Measurements from ENCODE around the gene NFIB.

NFIB gene

DNA sequence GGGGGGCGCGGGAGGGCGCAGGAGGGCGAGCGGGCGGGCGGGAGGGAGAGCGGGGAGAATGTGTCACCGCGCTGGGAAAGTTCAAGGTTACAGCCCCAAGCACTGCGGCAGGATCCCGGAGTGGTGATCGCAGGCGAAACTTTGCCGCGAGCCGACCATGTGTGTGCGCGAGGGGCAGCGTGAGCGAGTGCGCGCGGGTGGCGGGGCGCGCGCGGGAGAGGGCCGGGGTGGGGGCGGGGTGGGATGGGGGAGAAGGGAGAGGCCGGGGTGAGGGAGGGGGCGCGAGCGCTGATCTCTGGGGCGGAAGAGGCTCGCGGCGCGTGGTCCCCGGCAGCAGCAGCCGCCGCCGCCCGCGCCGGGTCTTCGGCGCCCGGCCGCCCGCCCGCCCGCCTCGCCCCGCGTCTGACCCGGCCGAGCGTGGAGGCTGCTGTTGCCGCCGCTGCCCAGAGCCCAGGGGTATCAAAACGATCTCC is at the start of gene NFIB:
Gene NFIB (minus strand): TSS at position 191 of the 473 bp plus-strand sequence. CDS start 630 bp downstream, outside the sequence.
- Mint-ChIP-seq H3K27ac (peak within 1 kb of the TSS; percentile 69), H3K4me1 (ENCODE audit: low read depth) (peaks cover 15% of the 10 kb centered on the region), H3K36me3 (ENCODE audit: low read depth) (peaks cover 4% of the 10 kb centered on the region), H3K27me3 (ENCODE audit: low read depth) (peaks cover 74% of the 10 kb centered on the region), H3K9me3 (no peaks in the 10 kb centered on the region), H3K4me3 (peak within 1 kb of the TSS; percentile 81)

DNA sequence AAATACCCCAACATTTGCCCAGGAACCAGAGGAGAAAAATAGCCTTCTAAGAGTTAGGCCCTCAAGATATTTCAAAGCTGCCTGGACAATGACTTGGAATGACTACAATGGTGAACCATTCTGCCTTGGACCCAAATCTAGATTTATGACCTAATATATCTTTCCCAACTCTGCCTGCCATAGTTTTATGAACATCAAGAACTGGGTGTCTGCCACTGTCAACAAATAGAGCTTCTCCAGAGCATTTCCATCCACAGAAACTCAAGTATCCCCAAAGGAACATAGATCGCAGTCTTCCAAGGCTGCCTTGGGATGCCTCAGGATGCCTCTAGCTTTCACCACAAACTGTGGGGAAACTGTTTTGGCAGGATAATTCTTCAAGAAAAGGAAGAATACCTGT is 48.2 kb upstream of the NFIB start:
- Mint-ChIP-seq H3K27ac (no peak overlapping the region), H3K36me3 (ENCODE audit: low read depth) (no peaks in the 10 kb centered on the region), H3K9me3 (peaks cover 2% of the 10 kb centered on the region), H3K4me1 (ENCODE audit: low read depth) (no peaks in the 10 kb centered on the region), H3K27me3 (ENCODE audit: low read depth) (peaks cover 5% of the 10 kb centered on the region), H3K4me3 (no peak overlapping the region)

DNA sequence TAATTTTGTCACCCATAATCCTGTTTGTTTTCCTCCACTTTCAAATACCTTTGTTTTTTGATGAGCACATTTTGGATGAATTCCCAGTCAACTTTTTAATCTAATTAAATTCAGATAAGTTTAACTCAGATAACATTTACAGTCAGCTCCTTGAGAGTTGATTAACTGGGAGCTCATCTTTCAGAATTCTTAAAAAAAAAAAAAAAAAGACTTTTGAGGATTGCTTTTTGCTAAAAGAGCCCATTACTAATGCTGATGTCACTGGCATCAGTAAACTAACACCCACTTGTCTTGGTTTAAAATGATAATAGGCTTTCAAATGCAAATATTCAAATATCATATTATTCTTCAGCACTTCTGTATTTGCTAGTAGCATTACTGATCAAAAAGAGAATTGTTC is 47.1 kb upstream of the NFIB start:
- no peaks in the 10 kb centered on the region for H3K4me1 Mint-ChIP-seq (ENCODE audit: low read depth)
- H3K27me3 Mint-ChIP-seq (ENCODE audit: low read depth): peaks cover 5% of the 10 kb centered on the region
- H3K27ac Mint-ChIP-seq: no peak overlapping the region
- peaks cover 2% of the 10 kb centered on the region for H3K9me3 Mint-ChIP-seq
- H3K36me3 Mint-ChIP-seq (ENCODE audit: low read depth): no peaks in the 10 kb centered on the region
- no peak overlapping the region for H3K4me3 Mint-ChIP-seq

DNA sequence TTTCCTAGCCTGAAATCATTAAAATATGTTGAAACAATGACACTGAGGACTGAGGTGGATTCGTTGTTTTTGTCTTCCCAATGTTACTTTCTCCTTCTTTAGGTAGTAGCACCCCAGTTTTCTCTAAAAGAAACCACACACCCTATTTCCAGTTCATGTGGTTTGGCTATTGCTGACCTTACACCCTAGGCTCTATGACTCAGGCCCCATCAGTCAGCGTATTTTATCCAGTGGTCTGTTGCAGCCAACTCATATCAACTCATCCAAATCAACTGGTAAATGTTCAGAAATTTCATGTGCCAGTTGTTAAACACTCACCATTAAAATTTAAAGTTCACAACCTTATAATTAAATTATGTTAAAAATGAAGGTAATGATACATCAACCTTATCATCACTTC is 44.6 kb upstream of the NFIB start:
- H3K27ac Mint-ChIP-seq: no peak overlapping the region
- peaks cover under 1% of the 10 kb centered on the region for H3K4me1 Mint-ChIP-seq (ENCODE audit: low read depth)
- H3K27me3 Mint-ChIP-seq (ENCODE audit: low read depth): peaks cover 2% of the 10 kb centered on the region
- H3K9me3 Mint-ChIP-seq: no peaks in the 10 kb centered on the region
- no peak overlapping the region for H3K4me3 Mint-ChIP-seq
- no peaks in the 10 kb centered on the region for H3K36me3 Mint-ChIP-seq (ENCODE audit: low read depth)

DNA sequence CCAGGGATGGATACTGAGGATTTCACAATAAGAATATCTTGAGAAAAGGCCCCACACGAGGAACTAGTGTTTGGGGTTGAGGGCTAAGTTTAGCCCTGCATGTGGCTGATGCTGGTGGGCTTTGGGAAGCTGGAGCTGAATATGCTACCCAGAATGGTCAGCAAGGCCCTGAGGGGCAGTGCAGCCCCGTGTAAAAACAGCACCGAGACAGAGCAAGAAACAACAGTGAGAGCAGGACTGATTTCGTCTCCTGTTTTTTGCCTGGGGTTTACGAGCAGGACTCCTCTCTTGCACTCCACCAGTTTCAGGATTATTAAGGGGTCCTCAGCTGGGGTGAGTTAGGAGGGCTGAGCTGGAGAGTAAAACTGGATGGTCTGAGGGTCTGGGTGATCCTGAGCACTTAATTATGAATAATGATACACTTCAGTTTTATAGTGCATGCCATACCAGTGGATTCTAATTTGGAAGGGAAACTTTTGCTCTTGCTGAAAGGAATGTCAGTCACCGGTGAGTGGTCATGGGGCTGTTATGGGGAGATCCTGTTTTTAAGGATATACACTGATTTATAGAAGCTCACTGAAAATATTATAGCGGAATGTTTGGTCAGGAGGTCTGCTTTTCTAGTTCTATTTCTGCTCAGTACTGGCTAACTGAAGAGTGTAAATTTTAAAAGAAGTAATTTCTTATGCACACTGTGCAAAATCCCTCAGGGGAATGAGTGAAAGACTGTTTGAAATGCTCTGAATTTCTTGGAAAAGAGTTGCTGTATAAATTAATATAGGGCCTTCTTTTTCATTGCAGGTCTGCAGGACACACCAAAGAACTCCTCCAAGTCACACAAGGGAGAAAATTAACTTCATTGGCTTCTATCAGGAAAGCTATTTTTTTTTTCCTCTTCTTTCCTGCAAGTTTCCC is 42.7 kb upstream of the NFIB start:
- Mint-ChIP-seq H3K9me3 (no peaks in the 10 kb centered on the region), H3K27ac (no peak overlapping the region), H3K4me3 (no peak overlapping the region), H3K36me3 (ENCODE audit: low read depth) (no peaks in the 10 kb centered on the region), H3K4me1 (ENCODE audit: low read depth) (peaks cover 1% of the 10 kb centered on the region), H3K27me3 (ENCODE audit: low read depth) (peaks cover 17% of the 10 kb centered on the region)

DNA sequence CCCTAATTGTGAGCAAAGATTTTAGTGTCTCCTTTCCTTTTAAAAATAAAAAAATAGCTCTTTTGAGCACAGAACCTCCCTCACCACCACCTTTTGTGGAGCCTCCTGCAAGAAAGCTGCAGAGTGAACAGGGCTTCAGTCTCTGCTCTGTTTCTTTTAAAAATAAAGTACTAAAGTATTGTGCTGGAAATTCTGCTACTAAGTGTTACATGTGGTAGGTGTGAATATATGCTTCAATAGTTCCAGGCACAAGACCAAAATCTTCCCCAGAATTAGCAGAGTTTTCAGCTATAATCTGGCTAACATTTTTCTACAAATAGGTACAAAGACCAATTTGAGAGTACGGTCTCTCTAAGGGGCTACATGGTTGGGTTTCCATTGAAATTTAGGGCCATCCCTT is 40.3 kb upstream of the NFIB start:
- H3K9me3 Mint-ChIP-seq: no peaks in the 10 kb centered on the region
- no peaks in the 10 kb centered on the region for H3K36me3 Mint-ChIP-seq (ENCODE audit: low read depth)
- no peak overlapping the region for H3K27ac Mint-ChIP-seq
- H3K4me3 Mint-ChIP-seq: no peak overlapping the region
- peaks cover 17% of the 10 kb centered on the region for H3K27me3 Mint-ChIP-seq (ENCODE audit: low read depth)
- H3K4me1 Mint-ChIP-seq (ENCODE audit: low read depth): peaks cover 1% of the 10 kb centered on the region

DNA sequence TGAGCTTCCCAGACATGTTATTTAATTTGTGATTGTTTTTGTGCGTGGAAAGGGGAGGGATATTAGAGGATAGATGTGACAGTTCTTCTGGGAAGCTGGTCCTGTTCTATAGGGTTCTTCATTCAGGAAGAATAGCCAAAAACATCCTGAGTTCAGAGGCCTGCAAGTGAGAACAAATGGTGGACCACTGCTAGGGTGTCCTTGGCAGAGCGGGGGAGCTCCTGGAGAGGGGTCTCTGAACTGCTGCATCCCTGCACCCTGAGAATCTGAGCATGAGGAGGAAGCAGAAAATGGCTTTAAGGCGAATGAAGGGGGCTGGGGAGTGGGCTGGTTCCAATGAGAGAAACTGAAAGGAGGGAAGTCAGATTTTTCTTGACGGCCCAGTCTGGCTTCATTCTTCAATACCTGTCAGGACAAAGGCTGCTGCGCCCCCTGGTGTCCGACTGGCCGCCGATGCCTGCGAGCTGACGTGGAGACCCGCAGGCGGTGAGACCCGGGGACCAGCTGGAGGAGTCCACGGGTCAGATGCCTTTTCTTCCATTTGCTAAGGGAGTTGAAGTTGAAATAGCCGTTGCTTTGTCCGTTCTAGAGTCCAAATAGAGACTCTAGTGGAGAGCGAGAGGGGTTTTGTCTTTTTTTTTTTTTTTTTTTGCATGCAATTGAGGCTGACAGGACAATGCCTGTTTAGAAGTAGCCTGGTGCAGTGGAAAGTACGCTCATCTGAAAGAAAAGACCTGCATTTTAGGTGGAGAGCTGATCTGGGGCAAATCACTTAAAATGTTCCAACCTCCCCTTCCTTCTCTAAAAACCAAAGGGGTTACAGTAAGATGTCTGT is 39.5 kb upstream of the NFIB start:
- Mint-ChIP-seq H3K4me3 (no peak overlapping the region), H3K27me3 (ENCODE audit: low read depth) (peaks cover 17% of the 10 kb centered on the region), H3K4me1 (ENCODE audit: low read depth) (peaks cover 4% of the 10 kb centered on the region), H3K36me3 (ENCODE audit: low read depth) (no peaks in the 10 kb centered on the region), H3K9me3 (no peaks in the 10 kb centered on the region), H3K27ac (no peak overlapping the region)

DNA sequence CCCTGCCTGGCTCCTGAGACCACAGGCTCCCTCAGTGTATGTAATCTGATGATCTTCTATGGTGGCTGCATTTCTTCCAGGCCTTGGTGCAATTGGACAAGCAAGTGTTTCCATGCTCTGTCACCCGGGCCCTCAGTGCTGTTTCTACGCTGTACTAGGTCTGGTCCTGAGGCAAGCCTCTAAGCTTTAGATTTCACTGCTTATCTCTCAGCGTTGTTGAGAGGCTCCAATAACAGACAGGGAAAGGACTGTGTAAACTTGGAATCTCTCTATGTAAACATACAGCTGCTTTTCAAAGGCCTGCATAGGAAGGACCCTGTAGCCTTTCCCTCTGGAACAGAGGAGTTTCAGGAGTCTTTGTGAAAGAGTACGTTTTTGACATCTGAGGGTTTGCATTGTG is 38.6 kb upstream of the NFIB start:
- H3K4me3 Mint-ChIP-seq: no peak overlapping the region
- peaks cover 17% of the 10 kb centered on the region for H3K27me3 Mint-ChIP-seq (ENCODE audit: low read depth)
- H3K9me3 Mint-ChIP-seq: no peaks in the 10 kb centered on the region
- peaks cover 4% of the 10 kb centered on the region for H3K4me1 Mint-ChIP-seq (ENCODE audit: low read depth)
- H3K36me3 Mint-ChIP-seq (ENCODE audit: low read depth): no peaks in the 10 kb centered on the region
- no peak overlapping the region for H3K27ac Mint-ChIP-seq

DNA sequence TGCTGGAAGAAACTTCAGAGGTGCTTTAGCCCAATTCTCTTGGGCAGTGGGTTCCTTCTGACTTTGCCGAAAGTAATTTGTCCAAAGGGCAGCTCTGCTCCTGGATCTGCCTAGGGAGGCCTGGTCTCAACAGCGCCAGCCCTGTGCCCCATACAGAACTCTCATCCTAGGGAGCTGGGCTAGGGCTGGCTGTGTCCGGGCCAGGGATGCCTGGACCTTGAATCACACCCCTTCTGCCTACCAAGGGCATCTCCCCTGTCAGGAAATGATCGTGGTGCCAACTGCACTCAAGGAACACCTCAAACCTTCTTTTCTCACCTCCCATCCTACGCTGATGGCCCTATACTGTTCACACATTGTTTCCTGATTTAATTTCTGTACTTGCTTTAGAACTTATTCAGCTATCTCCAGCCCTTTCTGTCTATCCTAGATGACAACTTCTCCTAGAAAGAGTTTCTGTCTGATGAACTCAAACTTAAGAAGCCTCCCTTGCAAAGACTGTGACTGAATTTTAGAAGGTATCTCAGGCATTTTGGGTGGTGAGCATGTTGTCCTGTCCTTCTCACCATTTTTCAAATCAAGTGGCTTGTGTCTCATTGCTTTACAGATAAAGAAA is 37.4 kb upstream of the NFIB start:
- Mint-ChIP-seq H3K4me1 (ENCODE audit: low read depth) (peaks cover 4% of the 10 kb centered on the region), H3K4me3 (no peak overlapping the region), H3K9me3 (no peaks in the 10 kb centered on the region), H3K27ac (peak overlapping the region; percentile 27), H3K36me3 (ENCODE audit: low read depth) (no peaks in the 10 kb centered on the region), H3K27me3 (ENCODE audit: low read depth) (peaks cover 17% of the 10 kb centered on the region)

DNA sequence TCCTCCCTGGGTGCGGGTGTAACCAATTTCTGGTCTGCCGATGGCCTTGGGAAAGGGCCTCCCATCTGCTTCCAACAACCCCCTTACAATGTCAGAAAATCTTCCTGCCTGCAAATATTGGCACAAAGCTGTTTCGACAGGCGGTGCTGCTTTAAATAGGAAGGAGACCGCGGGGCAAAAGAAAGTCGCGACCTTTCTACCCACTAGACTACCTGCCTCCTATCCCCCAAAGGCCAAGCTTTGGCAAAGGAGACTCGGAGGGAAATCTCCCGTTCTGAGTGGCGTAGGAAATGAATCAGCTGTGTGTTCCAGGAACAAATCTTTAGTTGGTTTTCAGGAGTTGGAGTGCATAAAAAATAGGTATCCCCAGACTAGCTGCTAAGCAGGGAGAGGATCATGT is 36.8 kb upstream of the NFIB start:
- Mint-ChIP-seq H3K36me3 (ENCODE audit: low read depth) (no peaks in the 10 kb centered on the region), H3K4me3 (no peak overlapping the region), H3K27ac (no peak overlapping the region), H3K9me3 (no peaks in the 10 kb centered on the region), H3K4me1 (ENCODE audit: low read depth) (peaks cover 4% of the 10 kb centered on the region), H3K27me3 (ENCODE audit: low read depth) (peaks cover 17% of the 10 kb centered on the region)

DNA sequence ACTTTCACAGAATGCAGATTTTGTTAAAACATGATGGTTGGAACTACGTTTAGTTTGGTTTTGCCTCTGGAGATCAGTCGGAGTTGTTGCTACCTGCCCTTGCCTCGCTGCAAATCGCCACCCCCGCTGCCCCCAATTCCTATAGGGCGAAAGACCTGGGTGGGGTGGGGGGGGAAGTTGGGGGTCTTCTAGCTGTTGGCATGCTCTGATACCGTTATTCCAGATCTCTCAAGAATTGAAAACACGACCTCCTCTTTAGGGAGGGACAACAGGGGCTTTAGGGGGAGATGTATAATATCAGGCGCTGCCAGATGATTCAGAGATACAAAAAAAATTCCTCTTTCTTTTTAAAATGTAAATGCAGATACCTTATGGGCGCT is 36.4 kb upstream of the NFIB start:
- Mint-ChIP-seq H3K9me3 (no peaks in the 10 kb centered on the region), H3K36me3 (ENCODE audit: low read depth) (no peaks in the 10 kb centered on the region), H3K4me3 (no peak overlapping the region), H3K4me1 (ENCODE audit: low read depth) (peaks cover 4% of the 10 kb centered on the region), H3K27me3 (ENCODE audit: low read depth) (peaks cover 17% of the 10 kb centered on the region), H3K27ac (no peak overlapping the region)

DNA sequence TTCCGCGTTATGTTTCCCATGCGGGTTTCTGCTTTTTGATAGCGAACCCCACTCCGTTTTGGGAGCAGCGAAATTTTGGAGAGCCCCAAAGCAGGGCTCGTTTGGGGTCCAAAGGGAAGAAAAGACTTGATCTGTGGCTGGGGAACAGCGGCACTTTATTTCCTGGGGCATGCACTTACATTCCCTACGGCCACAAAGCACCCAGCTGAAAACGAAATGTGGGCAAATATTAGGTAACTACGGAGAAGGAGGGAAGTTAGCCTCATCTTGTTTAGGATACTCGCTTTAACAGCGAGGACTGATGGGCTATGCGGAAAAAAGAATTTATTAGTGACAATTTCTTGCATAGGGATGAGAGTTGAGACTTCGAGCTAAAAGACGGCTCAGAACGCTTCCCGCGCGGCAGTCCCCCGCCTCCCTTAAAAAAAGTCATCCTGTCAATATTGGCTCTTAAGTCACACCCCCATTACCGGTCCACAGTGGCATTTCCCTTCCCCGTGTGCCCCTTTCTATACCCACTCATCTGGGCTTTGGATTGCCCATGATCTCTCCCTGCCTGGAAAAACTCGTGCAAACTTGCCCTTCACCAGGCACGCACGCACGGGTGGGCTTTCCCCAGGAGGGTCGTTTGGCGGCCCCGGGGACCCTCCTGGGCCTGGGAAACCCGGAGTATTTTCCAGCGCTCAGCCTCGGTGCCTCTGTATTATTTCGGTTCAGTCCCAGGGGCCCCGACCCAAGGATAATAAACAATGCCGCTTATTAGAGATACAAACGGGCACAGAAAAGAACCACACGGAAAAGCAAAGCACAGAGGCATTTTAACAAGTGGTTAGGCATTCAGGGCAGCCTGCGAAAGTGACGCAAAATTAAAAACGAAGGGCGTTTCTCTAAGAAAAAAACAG is 35.8 kb upstream of the NFIB start:
- Mint-ChIP-seq H3K27me3 (ENCODE audit: low read depth) (peaks cover 17% of the 10 kb centered on the region), H3K27ac (no peak overlapping the region), H3K9me3 (no peaks in the 10 kb centered on the region), H3K4me1 (ENCODE audit: low read depth) (peaks cover 4% of the 10 kb centered on the region), H3K36me3 (ENCODE audit: low read depth) (no peaks in the 10 kb centered on the region), H3K4me3 (no peak overlapping the region)

DNA sequence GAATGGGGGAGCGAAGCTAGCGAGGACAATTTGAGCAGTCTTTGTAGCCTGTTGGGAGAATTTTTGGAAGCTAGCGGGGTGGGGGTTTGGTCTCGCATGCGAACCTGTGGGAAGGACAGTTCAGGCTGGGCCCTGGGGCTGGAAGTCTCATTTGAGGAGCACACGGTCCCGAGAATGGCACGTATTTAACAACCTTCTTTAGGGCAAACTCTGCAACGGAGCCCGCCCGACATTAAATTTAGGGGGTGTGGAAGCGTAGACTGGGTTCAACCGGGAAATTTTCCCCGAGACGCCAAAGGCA is 35.2 kb upstream of the NFIB start:
- H3K27me3 Mint-ChIP-seq (ENCODE audit: low read depth): peaks cover 17% of the 10 kb centered on the region
- peak overlapping the region; percentile 57 for H3K27ac Mint-ChIP-seq
- no peaks in the 10 kb centered on the region for H3K9me3 Mint-ChIP-seq
- H3K36me3 Mint-ChIP-seq (ENCODE audit: low read depth): no peaks in the 10 kb centered on the region
- H3K4me1 Mint-ChIP-seq (ENCODE audit: low read depth): peaks cover 4% of the 10 kb centered on the region
- H3K4me3 Mint-ChIP-seq: no peak overlapping the region
